ENCODE data around the gene C10orf67. TPM values are rescaled to one million over a fixed set of nuclear protein-coding genes. Genes with fewer than 3 reads are reported as not detected.

Gene C10orf67
- total RNA-seq, 1 donor from 2014 or later: 1.6 TPM

DNA sequence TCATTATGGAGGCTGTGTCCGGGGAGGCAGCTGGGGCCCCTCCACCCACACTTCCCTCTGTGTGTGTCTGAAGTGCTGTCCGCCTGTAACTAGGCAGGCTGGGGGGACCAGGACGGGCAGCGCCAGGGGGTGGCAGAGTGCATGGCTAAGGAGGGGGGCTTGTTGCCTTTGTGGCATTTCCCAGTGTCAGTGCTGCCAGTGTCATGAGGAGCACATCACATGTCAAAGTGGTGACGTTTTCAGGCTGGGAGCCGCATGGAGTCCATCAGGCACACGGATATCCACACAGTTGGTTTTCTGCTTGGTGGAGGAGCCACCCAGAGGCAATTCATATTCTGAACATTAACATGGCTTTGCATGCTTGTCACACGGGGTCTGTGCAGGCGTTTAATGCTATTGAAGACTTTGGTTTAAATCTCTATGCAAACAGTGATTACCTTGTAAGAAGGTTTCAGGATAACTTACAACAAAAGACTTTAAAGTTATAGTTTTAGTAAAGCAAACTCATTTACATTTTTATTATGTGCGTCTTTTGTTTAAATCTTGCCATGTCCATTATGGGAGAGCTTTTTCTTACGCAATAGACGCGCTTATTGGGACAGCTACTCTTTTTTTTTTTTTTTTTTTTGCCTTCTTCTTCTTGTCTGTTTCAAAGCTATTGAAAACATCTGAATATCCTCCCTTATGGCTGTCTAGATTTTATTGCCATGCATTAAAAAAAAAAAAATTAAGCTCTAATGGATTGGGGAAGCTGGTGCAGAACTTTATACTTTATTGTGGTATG lies 52.9 kb downstream of the C10orf67 start:
- intact Hi-C loops (cut with DNase I): no loop called here
- H3K27ac ChIP-seq: no peak overlapping the region
- DNase-seq (no peak), ATAC-seq (peak; percentile 50)
- no peaks in the 10 kb centered on the region for H3K27me3 ChIP-seq
- no peak overlapping the region for H3K4me3 ChIP-seq
- H3K36me3 ChIP-seq: no peaks in the 10 kb centered on the region
- no peaks in the 10 kb centered on the region for H3K9me3 ChIP-seq
- no peaks in the 10 kb centered on the region for H3K4me1 ChIP-seq
- TF ChIP-seq, protein P1, sequence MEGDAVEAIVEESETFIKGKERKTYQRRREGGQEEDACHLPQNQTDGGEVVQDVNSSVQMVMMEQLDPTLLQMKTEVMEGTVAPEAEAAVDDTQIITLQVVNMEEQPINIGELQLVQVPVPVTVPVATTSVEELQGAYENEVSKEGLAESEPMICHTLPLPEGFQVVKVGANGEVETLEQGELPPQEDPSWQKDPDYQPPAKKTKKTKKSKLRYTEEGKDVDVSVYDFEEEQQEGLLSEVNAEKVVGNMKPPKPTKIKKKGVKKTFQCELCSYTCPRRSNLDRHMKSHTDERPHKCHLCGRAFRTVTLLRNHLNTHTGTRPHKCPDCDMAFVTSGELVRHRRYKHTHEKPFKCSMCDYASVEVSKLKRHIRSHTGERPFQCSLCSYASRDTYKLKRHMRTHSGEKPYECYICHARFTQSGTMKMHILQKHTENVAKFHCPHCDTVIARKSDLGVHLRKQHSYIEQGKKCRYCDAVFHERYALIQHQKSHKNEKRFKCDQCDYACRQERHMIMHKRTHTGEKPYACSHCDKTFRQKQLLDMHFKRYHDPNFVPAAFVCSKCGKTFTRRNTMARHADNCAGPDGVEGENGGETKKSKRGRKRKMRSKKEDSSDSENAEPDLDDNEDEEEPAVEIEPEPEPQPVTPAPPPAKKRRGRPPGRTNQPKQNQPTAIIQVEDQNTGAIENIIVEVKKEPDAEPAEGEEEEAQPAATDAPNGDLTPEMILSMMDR (IDR thresholded peaks at IDR 0.05): no peak

DNA sequence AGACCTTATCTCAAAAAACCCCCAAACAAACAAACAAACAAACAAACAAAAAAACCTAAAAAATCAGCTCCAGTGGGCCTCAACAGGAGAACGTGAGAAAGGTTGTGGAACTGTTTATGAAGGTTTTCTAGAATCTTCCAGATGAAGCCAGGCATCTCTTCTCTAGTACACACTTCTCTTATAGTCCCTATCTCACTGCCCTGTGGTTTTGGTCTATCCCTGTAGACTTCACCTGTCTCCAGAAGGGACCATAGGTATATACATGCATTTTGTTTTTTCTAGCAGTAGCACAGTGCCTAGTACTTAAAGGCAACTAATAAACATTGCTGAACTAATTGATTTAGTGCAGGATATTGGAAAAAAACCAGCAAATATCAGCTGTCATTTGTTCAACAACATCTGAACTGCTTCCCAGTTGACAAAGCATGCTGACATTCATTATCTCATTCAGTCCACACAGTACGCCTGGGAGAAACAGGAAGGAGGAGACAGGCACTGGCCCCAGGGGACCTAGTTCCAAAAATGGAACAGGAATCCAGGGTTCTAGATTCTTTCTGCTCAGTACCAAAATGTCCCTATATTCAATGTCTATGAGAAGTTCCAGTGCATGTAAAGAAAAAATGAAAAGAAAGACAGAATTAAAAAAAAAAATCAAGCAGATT lies 59.8 kb downstream of the C10orf67 start:
- Histone ChIP-seq H3K36me3 (no peaks in the 10 kb centered on the region), H3K27me3 (no peaks in the 10 kb centered on the region), H3K27ac (no peak overlapping the region), H3K4me1 (no peaks in the 10 kb centered on the region), H3K9me3 (no peaks in the 10 kb centered on the region), H3K4me3 (no peak overlapping the region)
- ATAC-seq (no peak), DNase-seq (no peak)
- intact Hi-C loops (cut with DNase I): no loop called here
- TF ChIP-seq, protein P1 (IDR thresholded peaks at IDR 0.05): no peak

DNA sequence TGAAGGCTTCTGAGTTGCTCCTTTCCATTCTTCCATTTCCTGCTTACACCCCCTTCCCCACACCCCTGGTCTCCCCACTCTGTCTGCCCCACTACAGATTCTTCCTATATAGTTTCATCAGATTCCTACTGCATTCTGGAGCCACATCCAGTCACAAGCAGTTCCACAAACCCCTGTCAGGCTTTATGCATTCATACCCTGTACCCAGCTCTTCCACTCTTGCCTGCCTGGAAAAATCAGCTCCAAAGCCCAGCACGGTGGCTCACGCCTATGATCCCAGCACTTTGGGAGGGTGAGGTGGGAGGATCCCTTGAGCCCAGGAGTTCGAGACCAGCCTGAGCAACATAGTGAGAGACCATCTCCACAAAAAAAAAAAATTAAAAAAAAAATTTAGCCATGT lies 60.4 kb downstream of the C10orf67 start:
- Histone ChIP-seq H3K4me1 (no peaks in the 10 kb centered on the region), H3K36me3 (no peaks in the 10 kb centered on the region), H3K9me3 (no peaks in the 10 kb centered on the region), H3K27ac (no peak overlapping the region), H3K4me3 (no peak overlapping the region), H3K27me3 (no peaks in the 10 kb centered on the region)
- intact Hi-C loops (cut with DNase I): no loop called here
- TF ChIP-seq, protein P1 (IDR thresholded peaks at IDR 0.05): no peak
- DNase-seq: no peak
- no peak for ATAC-seq

DNA sequence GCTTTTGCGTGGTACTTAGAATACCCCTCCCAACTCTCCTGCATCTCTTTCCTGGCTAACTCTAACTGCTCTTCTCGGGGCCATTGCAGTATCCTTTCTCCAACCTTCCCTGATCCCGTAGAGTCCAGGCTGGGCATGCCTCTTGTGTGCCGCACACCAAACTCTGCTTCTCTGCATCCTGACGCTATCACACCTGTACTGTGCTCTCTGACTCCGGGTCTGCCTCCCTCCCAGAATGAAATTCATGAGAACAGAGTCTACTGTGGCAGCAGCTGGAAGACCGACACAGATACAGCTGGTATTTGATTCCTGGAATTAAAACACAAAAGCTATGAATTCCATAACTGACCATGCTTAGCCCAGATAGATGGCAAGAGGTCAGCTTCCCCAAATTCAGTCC lies 60.9 kb downstream of the C10orf67 start:
- Histone ChIP-seq H3K4me1 (no peaks in the 10 kb centered on the region), H3K27me3 (no peaks in the 10 kb centered on the region), H3K27ac (no peak overlapping the region), H3K36me3 (no peaks in the 10 kb centered on the region), H3K4me3 (no peak overlapping the region), H3K9me3 (no peaks in the 10 kb centered on the region)
- intact Hi-C loops (cut with DNase I): no loop called here
- ATAC-seq (no peak), DNase-seq (no peak)
- TF ChIP-seq, protein P1 (IDR thresholded peaks at IDR 0.05): no peak

DNA sequence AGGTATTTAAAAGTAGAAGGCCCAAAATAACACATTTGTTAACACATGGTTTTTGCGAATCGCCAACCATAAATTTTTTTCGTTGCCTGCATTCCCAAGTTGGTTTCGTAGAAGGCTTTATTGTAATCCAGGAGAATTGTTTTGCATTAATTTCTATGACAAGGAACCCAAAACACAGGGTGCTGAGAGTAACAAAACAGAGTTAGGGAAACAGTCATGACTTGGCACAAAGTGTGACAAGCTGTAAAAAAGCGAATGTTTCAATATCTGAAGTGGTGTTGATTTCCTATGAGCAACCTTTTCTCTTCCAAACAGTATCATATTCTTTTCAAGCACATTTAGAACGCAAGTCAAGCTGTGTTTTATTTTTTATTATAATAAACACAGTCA lies 63.6 kb downstream of the C10orf67 start:
- no peaks in the 10 kb centered on the region for H3K36me3 ChIP-seq
- H3K4me3 ChIP-seq: no peak overlapping the region
- TF ChIP-seq, protein P1 (IDR thresholded peaks at IDR 0.05): no peak
- H3K9me3 ChIP-seq: no peaks in the 10 kb centered on the region
- no peak for DNase-seq
- intact Hi-C loops (cut with DNase I): no loop called here
- H3K27me3 ChIP-seq: no peaks in the 10 kb centered on the region
- no peak overlapping the region for H3K27ac ChIP-seq
- no peaks in the 10 kb centered on the region for H3K4me1 ChIP-seq
- no peak for ATAC-seq

Data from upper lobe of right lung (tissue), 1 donor.